Neuron (in vitro differentiated cells): Measurements from ENCODE around the gene SUMO4.

ENCODE experiments used
- H2AFZ ChIP-seq: one replicate; pipeline ENCODE4 v1.6.1; 2013; ENCODE audit warnings: low read depth, mild to moderate bottlenecking, inconsistent platforms, low read length, moderate library complexity
- H3K27me3 ChIP-seq: one replicate; pipeline ENCODE4 v1.6.1; 2013; ENCODE audit warnings: low read length; ENCODE audit not compliant: insufficient read depth
- H3K36me3 ChIP-seq: one replicate; pipeline ENCODE4 v1.6.1; 2013; ENCODE audit warnings: low read length; ENCODE audit not compliant: insufficient read depth
- H3K4me1 ChIP-seq: one replicate; pipeline ENCODE4 v1.6.1; 2013; ENCODE audit warnings: low read length; ENCODE audit not compliant: insufficient read depth
- H3K4me3 ChIP-seq: 2 replicates; pipeline ENCODE4 v1.5.1; 2013; ENCODE audit warnings: mild to moderate bottlenecking, low read length, moderate library complexity
- H3K9me3 ChIP-seq: one replicate; pipeline ENCODE4 v1.6.1; 2013; ENCODE audit warnings: low read length

Gene SUMO4

DNA sequence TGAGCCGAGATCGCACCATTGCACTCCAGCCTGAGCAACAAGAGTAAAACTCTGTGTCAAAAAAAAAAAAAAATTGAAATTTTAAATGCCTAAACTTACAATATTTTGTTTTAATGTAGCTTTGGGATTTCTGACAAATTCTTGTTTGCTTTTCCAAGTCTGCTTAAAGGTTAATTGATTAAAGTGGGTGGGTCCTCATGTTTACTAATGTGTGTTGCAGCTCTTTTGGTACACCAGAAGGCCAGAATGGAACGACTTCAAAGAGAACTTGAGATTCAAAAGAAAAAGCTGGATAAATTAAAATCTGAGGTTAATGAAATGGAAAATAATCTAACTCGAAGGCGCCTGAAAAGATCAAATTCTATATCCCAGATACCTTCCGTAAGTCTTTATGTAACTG lies 2.7 kb upstream of the SUMO4 start:
- Histone ChIP-seq H3K4me1 (no peaks in the 10 kb centered on the region), H3K4me3 (no peak overlapping the region), H2AFZ (no peak overlapping the region), H3K9me3 (peaks cover 6% of the 10 kb centered on the region), H3K27me3 (no peaks in the 10 kb centered on the region), H3K36me3 (peaks cover 45% of the 10 kb centered on the region)

DNA sequence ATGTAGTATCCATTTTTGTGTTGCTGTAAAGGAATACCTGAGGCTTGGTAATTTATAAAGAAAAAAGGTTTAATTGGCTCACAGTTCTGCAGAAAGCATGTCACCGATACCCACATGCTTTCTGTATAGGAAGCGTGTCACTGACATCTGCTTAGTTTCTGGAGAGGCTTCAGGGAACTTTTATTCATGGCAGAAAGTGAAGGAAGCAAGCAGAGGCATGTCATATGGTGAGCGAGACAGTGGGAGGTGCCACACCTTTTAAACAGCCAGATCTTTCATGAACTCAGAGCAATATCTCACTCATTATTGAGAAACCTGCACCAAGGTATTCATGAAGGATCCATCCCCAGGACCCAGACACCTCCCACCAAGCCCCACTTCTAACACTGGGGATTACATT lies 3.5 kb downstream of the SUMO4 start:
- peaks cover 3% of the 10 kb centered on the region for H3K9me3 ChIP-seq
- peaks cover 54% of the 10 kb centered on the region for H3K36me3 ChIP-seq
- H3K4me3 ChIP-seq = no peak overlapping the region
- H3K27me3 ChIP-seq = no peaks in the 10 kb centered on the region
- no peak overlapping the region for H2AFZ ChIP-seq
- no peaks in the 10 kb centered on the region for H3K4me1 ChIP-seq

DNA sequence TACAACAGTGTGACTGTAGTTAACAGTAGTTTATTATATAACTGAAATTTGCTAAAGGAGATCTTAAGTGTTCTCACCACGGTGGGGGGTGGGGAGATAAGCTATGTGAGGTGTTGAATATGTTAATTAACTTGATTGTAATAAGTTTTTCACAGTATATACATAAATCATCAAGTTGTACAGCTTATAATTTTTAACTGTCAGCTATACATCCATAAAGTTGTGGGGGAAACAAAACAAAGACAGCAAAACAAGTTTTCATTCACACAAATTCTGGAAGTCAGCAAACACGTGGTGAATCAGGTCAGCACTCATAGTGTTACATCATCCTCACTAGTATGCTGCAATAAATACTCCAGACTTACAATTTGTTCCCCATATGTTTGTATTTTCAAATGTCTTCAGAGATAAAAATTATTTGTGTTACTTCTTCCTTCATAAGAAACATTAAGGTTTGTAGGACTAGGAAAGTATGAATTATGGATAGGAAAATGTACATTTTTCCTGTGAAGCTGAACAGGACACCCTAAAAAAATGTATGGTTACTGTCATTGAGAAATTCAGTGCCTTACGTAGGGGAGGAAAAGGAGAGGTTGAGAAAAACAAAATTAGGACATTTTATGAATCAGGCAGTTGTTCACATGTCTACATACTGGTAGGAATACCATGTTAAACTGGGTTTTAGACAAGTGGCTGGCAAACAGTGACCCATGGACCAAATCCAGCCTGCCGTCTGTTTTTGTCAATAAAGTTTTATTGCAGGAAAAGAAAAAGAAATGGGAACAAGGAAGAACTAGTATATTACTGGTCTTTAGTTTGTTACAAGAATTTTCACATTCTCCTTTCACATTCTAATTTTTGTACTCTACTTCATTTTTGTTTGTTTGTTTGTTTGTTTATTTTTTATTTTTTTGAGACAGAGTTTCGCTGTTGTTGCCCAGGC lies 6.0 kb downstream of the SUMO4 start:
- no peak overlapping the region for H3K4me3 ChIP-seq
- no peak overlapping the region for H2AFZ ChIP-seq
- H3K9me3 ChIP-seq = no peaks in the 10 kb centered on the region
- peaks cover 59% of the 10 kb centered on the region for H3K36me3 ChIP-seq
- no peaks in the 10 kb centered on the region for H3K4me1 ChIP-seq
- H3K27me3 ChIP-seq = no peaks in the 10 kb centered on the region

DNA sequence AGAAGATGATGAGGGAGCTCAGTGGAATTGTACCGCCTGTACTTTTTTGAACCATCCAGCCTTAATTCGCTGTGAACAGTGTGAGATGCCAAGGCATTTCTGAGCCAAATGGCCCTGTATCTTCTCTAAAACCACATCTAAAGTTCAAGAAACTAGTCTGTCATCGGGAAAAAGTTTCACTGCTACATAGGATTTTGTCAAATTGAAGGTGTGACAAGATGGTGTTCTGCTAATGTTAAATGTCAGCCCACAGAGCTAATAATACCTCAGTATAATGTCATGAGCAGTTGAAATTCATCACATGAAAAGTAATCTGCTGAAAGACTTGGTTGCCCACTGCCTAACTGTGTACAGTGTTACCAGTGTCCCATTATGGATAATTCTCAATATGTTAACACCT lies 9.6 kb downstream of the SUMO4 start:
- H3K9me3 ChIP-seq = no peaks in the 10 kb centered on the region
- peaks cover 49% of the 10 kb centered on the region for H3K36me3 ChIP-seq
- H3K27me3 ChIP-seq = no peaks in the 10 kb centered on the region
- no peak overlapping the region for H2AFZ ChIP-seq
- no peaks in the 10 kb centered on the region for H3K4me1 ChIP-seq
- H3K4me3 ChIP-seq = no peak overlapping the region

DNA sequence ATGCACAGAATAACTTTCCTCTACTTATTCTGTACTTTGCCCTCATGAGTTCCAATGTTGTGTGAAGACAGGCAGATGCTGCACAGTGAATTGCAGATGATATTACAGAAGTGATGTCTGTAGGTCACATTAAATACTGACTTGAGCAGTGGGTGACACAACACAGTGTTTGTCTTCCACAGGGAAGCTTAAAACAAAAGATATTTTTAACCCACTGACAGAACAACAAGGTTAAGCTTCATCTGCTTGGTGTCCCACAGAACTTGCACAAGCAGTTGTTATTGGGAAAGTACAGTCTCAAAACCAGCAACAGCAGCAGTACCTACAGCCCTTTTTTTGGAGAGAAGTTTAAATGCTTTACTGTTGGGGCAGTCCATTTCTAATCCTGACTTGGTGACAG lies 10.5 kb downstream of the SUMO4 start:
- H2AFZ ChIP-seq = no peak overlapping the region
- H3K36me3 ChIP-seq = peaks cover 42% of the 10 kb centered on the region
- no peaks in the 10 kb centered on the region for H3K27me3 ChIP-seq
- H3K9me3 ChIP-seq = no peaks in the 10 kb centered on the region
- H3K4me3 ChIP-seq = no peak overlapping the region
- no peaks in the 10 kb centered on the region for H3K4me1 ChIP-seq

DNA sequence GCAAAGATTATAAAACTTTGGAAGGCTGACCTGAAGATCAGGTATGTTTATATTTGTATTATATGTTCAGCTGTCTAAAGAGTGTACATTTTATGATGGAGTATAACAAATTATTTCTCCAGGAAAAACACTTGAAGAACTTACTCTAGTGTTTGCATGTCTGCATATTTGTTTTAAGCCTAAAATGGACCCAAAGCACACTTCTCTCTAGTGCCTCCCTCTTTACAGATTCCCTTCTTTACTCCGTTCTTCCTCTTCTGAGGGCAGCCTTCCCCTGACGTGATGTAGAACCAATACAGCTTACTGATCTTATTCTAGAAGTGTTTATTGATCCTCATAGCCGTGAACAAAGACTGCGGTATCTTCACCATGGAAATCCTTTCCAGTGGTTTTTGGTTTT lies 13.9 kb downstream of the SUMO4 start:
- Histone ChIP-seq H2AFZ (no peak overlapping the region), H3K36me3 (peaks cover 29% of the 10 kb centered on the region), H3K9me3 (no peaks in the 10 kb centered on the region), H3K4me3 (no peak overlapping the region), H3K4me1 (no peaks in the 10 kb centered on the region), H3K27me3 (no peaks in the 10 kb centered on the region)

DNA sequence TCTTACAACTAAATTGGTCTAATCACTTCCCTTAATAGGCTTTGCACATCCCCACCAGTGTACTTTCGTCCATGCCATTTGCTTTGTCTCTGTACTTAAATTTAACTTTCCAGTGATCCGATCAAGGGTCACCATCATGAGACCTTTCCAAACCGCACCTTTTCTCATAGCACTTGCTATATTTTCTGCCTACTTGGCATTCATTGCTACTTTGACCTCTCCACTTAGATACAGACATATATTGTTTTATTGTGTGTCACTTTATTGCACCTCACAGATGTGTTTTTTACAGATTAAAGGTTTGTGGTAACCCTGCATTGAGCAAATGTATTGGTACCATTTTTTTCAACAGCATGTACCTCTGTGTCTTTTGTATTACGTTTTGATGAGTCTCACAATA lies 14.8 kb downstream of the SUMO4 start:
- H3K27me3 ChIP-seq = no peaks in the 10 kb centered on the region
- no peak overlapping the region for H2AFZ ChIP-seq
- no peaks in the 10 kb centered on the region for H3K4me1 ChIP-seq
- H3K9me3 ChIP-seq = no peaks in the 10 kb centered on the region
- H3K4me3 ChIP-seq = no peak overlapping the region
- H3K36me3 ChIP-seq = peaks cover 22% of the 10 kb centered on the region

DNA sequence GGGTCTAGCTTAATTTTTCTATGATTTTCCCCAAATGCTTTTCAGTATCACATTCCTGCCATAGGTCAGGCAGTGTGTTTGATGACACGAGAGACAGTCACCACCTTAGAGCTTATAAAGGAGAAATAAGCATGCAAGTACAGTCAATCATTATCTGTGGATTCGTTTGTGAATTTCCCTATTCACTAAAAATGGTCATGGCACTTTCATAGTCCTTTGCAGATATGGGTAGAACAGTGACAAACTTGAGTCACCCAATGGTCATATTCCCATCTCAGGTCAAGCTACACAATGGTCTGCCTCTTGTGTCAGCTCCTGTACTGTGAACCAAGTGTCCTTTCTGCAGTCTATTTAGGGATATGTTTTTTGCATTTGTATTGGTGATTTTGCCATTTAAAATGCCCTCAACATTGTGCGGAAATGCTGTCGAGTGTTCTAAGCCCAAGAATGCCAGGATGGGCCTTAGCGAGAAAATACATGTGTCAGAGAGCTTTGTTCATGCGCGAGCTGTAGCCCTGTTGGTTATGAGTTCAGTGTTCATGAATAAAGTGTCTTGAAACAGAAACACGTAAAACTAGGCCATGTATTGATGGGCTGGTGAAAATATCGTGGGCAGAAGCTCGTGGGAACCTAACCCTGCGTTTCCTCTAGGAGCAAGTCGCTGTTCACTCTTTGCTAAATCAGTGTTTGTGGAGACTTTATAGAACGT lies 19.8 kb downstream of the SUMO4 start:
- Histone ChIP-seq H3K9me3 (no peaks in the 10 kb centered on the region), H2AFZ (no peak overlapping the region), H3K27me3 (no peaks in the 10 kb centered on the region), H3K4me1 (peaks cover 6% of the 10 kb centered on the region), H3K36me3 (no peaks in the 10 kb centered on the region), H3K4me3 (no peak overlapping the region)

DNA sequence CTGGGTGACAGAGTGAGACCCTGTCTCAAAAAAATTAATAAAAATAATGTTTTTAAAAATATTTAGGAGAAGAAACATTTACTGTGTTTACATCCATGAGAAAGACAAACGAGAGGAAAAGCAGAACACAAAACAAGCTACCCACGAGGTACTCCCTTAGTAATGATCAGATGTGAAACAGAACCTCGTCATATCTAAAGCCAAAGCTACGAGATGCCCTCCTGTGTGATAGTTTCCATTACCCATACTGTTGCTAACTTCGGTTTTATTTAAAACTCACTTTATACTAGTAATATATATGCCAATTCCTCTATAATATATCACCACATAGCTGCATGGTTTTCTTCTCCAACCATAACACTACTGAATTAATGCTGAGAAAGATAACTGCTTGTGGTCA lies 21.1 kb downstream of the SUMO4 start:
- Histone ChIP-seq H3K4me3 (no peak overlapping the region), H3K36me3 (no peaks in the 10 kb centered on the region)

DNA sequence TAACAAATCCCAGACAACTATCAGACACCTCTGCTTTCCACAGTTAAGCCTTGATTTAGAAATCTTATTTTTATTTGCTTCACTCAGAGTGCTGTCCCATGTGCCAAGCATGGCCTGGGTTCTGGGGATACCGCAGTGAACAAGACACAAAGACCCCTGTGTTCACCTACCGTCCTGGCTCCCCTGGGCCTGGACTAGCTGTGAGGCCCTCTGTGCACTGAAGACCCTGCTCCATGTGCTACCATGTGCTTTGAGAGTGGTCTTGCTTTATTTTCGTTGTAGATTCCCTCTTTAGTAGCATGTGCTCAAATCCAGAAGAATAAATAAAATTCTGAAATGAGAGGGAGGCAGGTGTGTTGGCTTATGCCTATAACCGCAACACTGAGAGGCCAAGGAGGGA lies 22.5 kb downstream of the SUMO4 start:
- H3K9me3 ChIP-seq = no peaks in the 10 kb centered on the region
- H3K4me1 ChIP-seq = peaks cover 6% of the 10 kb centered on the region
- H3K4me3 ChIP-seq = no peak overlapping the region
- H3K27me3 ChIP-seq = no peaks in the 10 kb centered on the region
- no peaks in the 10 kb centered on the region for H3K36me3 ChIP-seq
- H2AFZ ChIP-seq = no peak overlapping the region

More for the DNA sequence above, 21.1 kb downstream of the SUMO4 start:
- no peaks in the 10 kb centered on the region for H3K27me3 ChIP-seq
- H3K4me1 ChIP-seq = peaks cover 6% of the 10 kb centered on the region
- H2AFZ ChIP-seq = no peak overlapping the region
- H3K9me3 ChIP-seq = no peaks in the 10 kb centered on the region

DNA sequence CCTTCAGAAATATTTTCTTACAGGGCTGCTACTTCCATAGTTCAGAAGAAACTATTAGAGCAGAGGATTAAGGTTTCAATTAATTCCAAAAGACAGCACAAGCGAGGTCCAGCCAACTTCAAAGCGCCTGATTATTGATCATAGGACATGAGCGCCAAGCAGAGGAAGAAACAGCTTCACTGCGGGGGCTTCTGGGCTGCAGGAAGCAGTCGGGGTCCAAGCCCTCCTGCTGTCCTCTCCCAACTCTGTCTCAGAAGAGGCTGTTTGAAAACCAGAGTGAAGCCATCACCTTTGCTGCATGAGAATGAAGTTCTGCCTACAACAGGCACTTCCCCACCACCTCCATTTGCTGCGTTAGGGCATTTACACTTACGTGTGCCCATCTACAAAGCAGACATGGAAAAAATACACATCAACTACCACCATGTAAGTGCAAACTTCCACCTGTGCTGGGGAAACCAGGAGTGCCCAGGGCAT lies 23.9 kb downstream of the SUMO4 start:
- no peaks in the 10 kb centered on the region for H3K36me3 ChIP-seq
- peaks cover 6% of the 10 kb centered on the region for H3K4me1 ChIP-seq
- H3K9me3 ChIP-seq = no peaks in the 10 kb centered on the region
- no peak overlapping the region for H3K4me3 ChIP-seq
- peak overlapping the region; percentile 75 for H2AFZ ChIP-seq
- no peaks in the 10 kb centered on the region for H3K27me3 ChIP-seq

DNA sequence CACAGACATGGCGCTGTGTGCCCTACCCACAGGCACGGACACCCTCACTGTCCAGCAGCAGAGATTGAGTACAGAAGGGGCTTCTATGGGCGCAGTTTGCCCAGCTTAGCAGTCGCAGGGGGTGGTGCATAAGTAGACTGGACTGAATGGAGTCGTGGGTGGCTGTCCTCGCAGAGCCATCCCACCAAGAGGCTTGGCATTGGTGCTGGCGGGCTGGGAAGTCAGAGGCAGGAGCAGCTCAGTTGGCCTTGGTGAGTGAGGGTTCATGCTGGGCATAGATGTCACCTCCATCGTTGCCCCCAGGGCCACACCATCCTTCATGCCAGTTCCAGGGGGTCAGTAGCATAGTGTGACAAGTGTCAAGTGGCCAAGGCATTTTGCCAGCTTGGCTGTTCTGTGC lies 25.2 kb downstream of the SUMO4 start:
- Histone ChIP-seq H3K9me3 (no peaks in the 10 kb centered on the region), H3K4me1 (peaks cover 6% of the 10 kb centered on the region), H3K4me3 (no peak overlapping the region), H3K36me3 (no peaks in the 10 kb centered on the region), H2AFZ (no peak overlapping the region), H3K27me3 (no peaks in the 10 kb centered on the region)

DNA sequence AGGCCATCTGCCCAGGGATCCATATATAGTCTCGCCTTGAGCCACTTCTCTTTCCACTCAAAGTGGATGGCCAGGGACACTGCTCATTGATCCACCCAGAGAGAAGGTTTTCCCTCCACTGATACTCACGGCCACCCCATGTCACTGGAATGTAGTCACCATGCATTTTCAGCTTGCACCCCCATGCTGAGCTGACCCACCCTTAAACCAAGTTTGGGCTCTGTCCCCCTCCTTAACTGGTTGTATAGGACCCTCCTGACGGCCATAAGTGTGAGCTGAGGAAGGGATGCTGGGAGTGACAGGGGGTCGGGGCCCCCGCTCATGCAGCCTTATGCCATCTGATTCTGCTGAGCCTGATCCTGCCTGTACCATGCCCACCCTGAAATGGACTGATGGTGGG lies 25.7 kb downstream of the SUMO4 start:
- no peaks in the 10 kb centered on the region for H3K9me3 ChIP-seq
- no peaks in the 10 kb centered on the region for H3K27me3 ChIP-seq
- peaks cover 6% of the 10 kb centered on the region for H3K4me1 ChIP-seq
- H2AFZ ChIP-seq = no peak overlapping the region
- H3K4me3 ChIP-seq = no peak overlapping the region
- H3K36me3 ChIP-seq = no peaks in the 10 kb centered on the region
